HEK293T (cell line): ENCODE measurements around the gene REXO2.

Source experiments
- CTCF ChIA-PET: fragments of 350-600 bp; formaldehyde crosslinking; extraction: SDS; loops from one replicate; lab custom pipeline; 2021; ENCODE audit warnings: antibody characterized with exemption, inconsistent platforms; lab: Yijun Ruan, JAX
- POLR2A ChIA-PET: fragments of 350-600 bp; formaldehyde crosslinking; extraction: SDS; loops from one replicate; lab custom pipeline; 2020; ENCODE audit warnings: antibody characterized with exemption, inconsistent platforms; lab: Yijun Ruan, JAX
- DNase-seq: peaks from one replicate; pipeline ENCODE4 v3.0.0; 2012; ENCODE audit warnings: mixed read lengths; ENCODE audit errors: extremely low spot score
- ARNT ChIP-seq: fragments of 450-650 bp; IDR thresholded peaks from 2 replicates; pipeline ENCODE4 v1.6.1; 2017; ENCODE audit warnings: mild to moderate bottlenecking
- BHLHE40 ChIP-seq: fragments of 450-650 bp; IDR thresholded peaks from 2 replicates; pipeline ENCODE4 v1.6.1; 2016; ENCODE audit warnings: mild to moderate bottlenecking, moderate library complexity, borderline replicate concordance
- CTBP1 ChIP-seq: fragments of 450-650 bp; IDR thresholded peaks from 2 replicates; pipeline ENCODE4 v1.6.1; 2016; ENCODE audit warnings: borderline replicate concordance
- ELF4 ChIP-seq: fragments of 450-650 bp; IDR thresholded peaks from 2 replicates; pipeline ENCODE4 v1.6.1; 2017; ENCODE audit warnings: antibody characterized with exemption
- FOXA1 ChIP-seq: fragments of 450-650 bp; IDR thresholded peaks from 2 replicates; pipeline ENCODE4 v1.6.1; 2016; ENCODE audit warnings: mild to moderate bottlenecking
- FOXK2 ChIP-seq: fragments of 450-650 bp; IDR thresholded peaks from 2 replicates; pipeline ENCODE4 v1.6.1; 2016; ENCODE audit warnings: mild to moderate bottlenecking
- FOXM1 ChIP-seq: fragments of 450-650 bp; IDR thresholded peaks from 2 replicates; pipeline ENCODE4 v1.6.1; 2017; ENCODE audit warnings: mild to moderate bottlenecking, borderline replicate concordance
- HDGF ChIP-seq: fragments of 450-650 bp; IDR thresholded peaks from 2 replicates; pipeline ENCODE4 v1.6.1; 2017; ENCODE audit warnings: antibody characterized with exemption, borderline replicate concordance
- L3MBTL2 ChIP-seq: fragments of 450-650 bp; conservative IDR thresholded peaks from 2 replicates; pipeline ENCODE4 v1.6.1; 2016; ENCODE audit warnings: mild to moderate bottlenecking
- LEF1 ChIP-seq: fragments of 450-650 bp; IDR thresholded peaks from 2 replicates; pipeline ENCODE4 v1.6.1; 2017; ENCODE audit warnings: mild to moderate bottlenecking, borderline replicate concordance
- NFRKB ChIP-seq: fragments of 450-650 bp; IDR thresholded peaks from 2 replicates; pipeline ENCODE4 v1.6.1; 2016; ENCODE audit warnings: mild to moderate bottlenecking, moderate library complexity
- SP1 ChIP-seq: fragments of 450-650 bp; IDR thresholded peaks from 2 replicates; pipeline ENCODE4 v1.6.1; 2017
- SUZ12 ChIP-seq: fragments of 450-650 bp; IDR thresholded peaks from 2 replicates; pipeline ENCODE4 v1.6.1; 2016; ENCODE audit warnings: mild to moderate bottlenecking
- TARDBP ChIP-seq: fragments of 450-650 bp; IDR thresholded peaks from 2 replicates; pipeline ENCODE4 v1.6.1; 2016
- ZNF384 ChIP-seq: fragments of 450-650 bp; IDR thresholded peaks from 2 replicates; pipeline ENCODE4 v1.6.1; 2016
- TF ChIP-seq, protein P1 (sequence below): fragments of 450-650 bp; IDR thresholded peaks from 2 replicates; pipeline ENCODE4 v1.6.1; 2016

The REXO2 gene

DNA sequence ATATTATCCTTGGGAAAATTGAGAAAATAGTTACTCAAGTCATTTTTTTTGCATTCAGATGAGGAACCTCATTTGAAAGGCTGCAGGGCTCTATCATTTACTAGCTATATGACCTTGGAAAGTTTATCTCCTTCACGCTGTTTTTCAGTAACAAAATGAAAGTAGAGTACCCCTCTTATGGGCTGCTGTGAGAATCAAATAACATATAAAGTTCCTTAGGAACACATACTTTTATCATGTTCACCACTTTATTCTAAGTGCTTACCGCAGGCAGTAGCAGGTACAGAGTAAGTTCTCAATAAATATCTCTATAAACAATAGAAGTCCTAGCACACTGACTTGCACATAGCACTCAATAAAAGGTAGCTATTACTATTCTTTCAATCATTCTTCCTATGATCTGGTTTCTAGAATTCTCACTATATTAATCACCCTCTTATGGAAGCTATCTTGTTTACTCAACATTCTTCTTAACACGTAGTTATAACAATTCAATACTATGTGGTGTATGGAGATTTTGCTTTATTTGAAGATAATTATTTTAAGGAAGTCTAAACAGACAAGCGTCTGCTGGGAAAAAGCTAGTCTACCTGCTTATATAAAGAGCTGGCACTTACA lies 40.9 kb upstream of the REXO2 start:
- TF ChIP-seq SUZ12 (no peak), CTBP1 (peak; percentile 38; the same call in 1 of the 2 replicates)
- TF ChIP-seq, protein P1, sequence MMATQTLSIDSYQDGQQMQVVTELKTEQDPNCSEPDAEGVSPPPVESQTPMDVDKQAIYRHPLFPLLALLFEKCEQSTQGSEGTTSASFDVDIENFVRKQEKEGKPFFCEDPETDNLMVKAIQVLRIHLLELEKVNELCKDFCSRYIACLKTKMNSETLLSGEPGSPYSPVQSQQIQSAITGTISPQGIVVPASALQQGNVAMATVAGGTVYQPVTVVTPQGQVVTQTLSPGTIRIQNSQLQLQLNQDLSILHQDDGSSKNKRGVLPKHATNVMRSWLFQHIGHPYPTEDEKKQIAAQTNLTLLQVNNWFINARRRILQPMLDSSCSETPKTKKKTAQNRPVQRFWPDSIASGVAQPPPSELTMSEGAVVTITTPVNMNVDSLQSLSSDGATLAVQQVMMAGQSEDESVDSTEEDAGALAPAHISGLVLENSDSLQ, result 0 out of 2 replicates have a peak, but pooled peaks have one; percentile 7
- CTCF ChIA-PET, result interaction anchor here (1.3 kb wide), 1 partner anchor 19 kb away, joined by 3 read pairs; no protein-coding TSS in a partner anchor
- POLR2A ChIA-PET, result interaction anchor here (1.0 kb wide), 1 partner anchor 41 kb away, joined by 3 read pairs; the partner anchor contains the start of gene REXO2
- DNase-seq, result no peak

DNA sequence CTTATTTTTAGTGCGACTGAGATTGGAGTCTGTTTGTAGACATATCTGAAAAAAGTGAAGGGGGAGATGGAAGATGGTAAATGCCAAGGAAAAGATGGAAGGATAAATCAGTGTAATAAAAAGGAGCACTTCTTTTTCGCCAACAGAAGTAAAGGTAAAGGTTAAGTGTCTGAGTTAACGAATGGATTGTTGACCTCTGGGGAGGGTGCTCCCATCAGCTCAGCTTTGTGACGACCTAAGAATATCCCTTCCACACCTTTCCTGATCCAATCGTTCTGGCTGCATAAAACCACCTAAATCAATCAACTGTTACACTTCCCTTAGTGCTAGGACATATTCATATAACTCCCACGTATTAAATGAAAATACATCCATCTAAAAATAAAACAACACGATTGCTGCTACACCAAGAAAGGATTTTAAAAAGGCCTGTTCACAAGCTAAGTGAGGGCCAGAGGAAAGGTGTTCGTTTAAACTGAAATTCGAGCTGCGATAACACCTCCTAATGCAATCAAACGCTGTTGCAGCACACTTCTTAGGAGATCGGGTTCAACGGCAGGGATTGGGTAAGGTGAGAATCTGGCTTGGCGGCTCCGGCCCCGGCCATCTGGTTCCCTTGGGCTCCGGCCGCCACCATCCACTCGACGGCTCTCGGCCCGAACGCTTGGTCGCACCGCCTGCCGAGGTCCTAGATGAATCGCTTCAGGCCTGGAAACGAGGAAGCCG lies 39.6 kb upstream of the REXO2 start:
- DNase-seq, result no peak
- TF ChIP-seq L3MBTL2 (peak; percentile 89), ELF4 (no peak)
- ChIA-PET POLR2A (interaction anchor here (1.0 kb wide), 1 partner anchor 39 kb away, joined by 3 read pairs; the partner anchor contains the start of gene REXO2), CTCF (interaction anchor here (1.3 kb wide), 1 partner anchor 59 kb away, joined by 5 read pairs; no protein-coding TSS in a partner anchor)

DNA sequence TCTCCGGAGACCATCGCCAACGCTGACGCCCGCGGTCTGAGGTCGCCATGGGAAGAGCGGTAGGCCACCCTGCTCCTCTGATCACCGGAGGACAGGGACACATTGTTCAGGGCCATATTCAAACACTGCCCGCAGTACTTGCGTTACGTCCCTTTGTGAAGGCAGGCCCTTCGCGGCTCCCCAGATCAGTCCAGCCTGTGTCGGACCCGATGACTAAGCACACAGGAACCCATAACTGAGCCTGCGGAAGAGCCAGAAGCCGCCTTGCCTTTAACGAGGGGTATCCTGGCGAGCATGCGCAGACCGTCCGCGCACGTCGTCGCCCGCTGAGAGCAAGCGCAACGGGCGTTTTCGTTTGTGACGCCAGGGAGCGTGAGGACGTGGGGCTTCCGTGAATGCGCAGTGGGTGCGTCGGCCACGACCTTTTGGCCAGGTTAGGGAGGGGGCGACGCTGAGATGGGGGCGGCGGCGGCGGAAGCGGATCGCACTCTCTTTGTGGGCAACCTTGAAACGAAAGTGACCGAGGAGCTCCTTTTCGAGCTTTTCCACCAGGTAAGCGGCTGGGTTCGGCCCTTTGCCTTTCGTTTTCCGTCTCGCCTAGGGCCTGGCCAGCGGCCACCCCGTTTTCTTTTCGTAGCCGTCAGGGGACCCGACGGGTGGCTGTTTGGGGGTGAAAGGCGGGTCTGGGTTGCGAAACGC lies 38.9 kb upstream of the REXO2 start, which contains the start of the genes C11orf71 and RBM7:
Gene C11orf71 (minus strand): TSS at position 296 of the 699 bp plus-strand sequence. CDS start 180 bp downstream, at position 116.
Gene RBM7 (plus strand): TSS at position 451 of the 699 bp plus-strand sequence. CDS start 6 bp downstream, at position 457.
- ChIA-PET CTCF (interaction anchor here (1.3 kb wide), 1 partner anchor 60 kb away, joined by 5 read pairs; no protein-coding TSS in a partner anchor), POLR2A (no interaction called here)
- DNase-seq, result peak; percentile 90

DNA sequence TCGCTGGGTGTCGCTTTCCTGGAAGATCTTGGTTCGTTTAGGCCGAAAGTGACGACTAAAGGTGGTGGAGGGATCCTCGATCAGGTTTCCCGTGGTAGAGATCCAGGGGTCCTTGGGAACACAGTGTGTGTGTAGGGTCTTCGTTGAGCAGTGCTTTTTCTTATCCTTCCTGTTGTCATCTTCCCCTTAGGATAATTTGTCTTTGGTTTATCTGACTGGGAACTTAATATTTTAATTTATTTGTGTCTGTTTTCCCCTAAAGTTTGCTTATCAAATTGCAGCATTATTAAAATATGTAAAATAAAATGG lies 38.4 kb upstream of the REXO2 start:
- DNase-seq, result no peak
- ChIA-PET CTCF (interaction anchor here (1.3 kb wide), 1 partner anchor 61 kb away, joined by 5 read pairs; no protein-coding TSS in a partner anchor), POLR2A (no interaction called here)
- no peak for TF ChIP-seq FOXA1
- TF ChIP-seq SP1, result no peak
- TF ChIP-seq ELF4, result no peak
- no peak for TF ChIP-seq NFRKB

More for the DNA sequence above, 38.9 kb upstream of the REXO2 start, which contains the start of the genes C11orf71 and RBM7:
- TF ChIP-seq SUZ12 (no peak), FOXK2 (no peak), L3MBTL2 (peak; percentile 61)

DNA sequence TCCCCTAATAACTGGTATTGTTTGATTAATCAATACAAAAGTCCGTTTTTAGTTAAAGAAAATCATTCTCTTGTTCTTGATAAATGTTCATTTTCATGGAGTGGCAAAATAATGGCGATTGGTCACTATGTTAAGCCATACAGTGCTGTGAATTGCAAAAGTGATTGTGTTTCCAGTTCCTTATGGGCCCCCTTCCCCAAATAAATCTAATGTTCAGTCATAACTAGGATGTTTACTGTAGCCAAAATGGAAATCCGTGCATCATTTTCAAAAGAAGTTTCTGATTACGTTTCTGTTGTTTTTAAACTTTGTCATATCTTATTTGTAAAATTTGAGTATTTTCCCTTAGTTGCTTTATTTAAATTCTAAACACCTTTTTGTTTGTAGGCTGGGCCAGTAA lies 38.0 kb upstream of the REXO2 start:
- CTCF ChIA-PET, result no interaction called here
- no peak for DNase-seq
- POLR2A ChIA-PET, result interaction anchor here (1.1 kb wide), 1 partner anchor 38 kb away, joined by 3 read pairs; the partner anchor contains the start of gene REXO2
- TF ChIP-seq TARDBP (no peak), ZNF384 (no peak), BHLHE40 (no peak)

DNA sequence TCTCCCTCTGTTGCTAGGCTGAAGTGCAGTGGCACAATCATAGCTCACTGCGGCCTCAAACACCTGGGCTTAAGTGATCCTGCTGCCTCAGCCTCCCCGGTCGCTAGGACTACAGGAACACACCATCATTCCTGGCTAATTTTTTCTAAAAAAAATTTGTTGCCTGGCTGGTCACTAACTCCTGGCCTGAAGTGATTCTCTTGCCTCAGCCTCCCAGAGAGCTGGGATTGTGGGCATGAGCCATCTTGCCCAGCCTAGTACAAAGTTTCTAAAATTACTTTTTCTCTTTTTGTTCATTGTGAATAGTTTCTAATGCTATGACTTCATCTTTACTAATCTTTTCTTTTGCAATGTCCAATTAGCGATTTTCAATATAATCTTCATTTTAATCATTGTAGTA lies 26.3 kb upstream of the REXO2 start:
- CTCF ChIA-PET, result interaction anchor here (0.6 kb wide), 1 partner anchor 479 kb away, joined by 3 read pairs; no protein-coding TSS in a partner anchor
- TF ChIP-seq FOXK2, result no peak
- TF ChIP-seq BHLHE40, result no peak
- TF ChIP-seq ARNT, result no peak
- TF ChIP-seq LEF1, result no peak
- no peak for TF ChIP-seq CTBP1
- TF ChIP-seq SUZ12, result no peak
- TF ChIP-seq ZNF384, result no peak
- no peak for TF ChIP-seq L3MBTL2
- no peak for TF ChIP-seq NFRKB
- TF ChIP-seq ELF4, result no peak
- TF ChIP-seq, protein P1, result no peak
- no peak for TF ChIP-seq FOXM1
- no peak for TF ChIP-seq SP1
- no peak for TF ChIP-seq TARDBP
- no peak for TF ChIP-seq HDGF
- no peak for TF ChIP-seq FOXA1
- no peak for DNase-seq
- POLR2A ChIA-PET, result interaction anchor here (1.8 kb wide), 1 partner anchor 9 kb away, joined by 4 read pairs; no protein-coding TSS in a partner anchor

DNA sequence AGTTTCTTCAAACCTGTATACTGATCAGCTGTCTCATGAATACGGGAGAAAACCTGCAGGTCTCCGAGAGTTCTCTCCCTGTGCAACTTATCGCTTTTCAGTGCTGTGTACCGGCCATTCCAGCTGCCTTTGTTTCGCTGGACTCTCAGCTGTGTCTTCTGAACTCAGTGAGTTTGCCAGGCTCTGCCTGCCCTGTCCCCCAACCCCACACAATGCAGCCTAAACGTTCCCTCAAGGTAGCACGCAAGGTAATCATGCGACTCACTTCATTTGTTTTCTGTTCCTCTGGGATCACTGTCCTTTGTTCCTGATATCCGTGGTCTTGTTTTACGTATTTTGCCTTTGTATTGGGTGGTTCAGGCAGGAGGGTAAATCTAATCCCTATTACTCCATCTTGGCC lies 25.3 kb upstream of the REXO2 start:
- POLR2A ChIA-PET, result no interaction called here
- CTCF ChIA-PET, result no interaction called here
- no peak for DNase-seq
- TF ChIP-seq, protein P1, result no peak
- TF ChIP-seq TARDBP (no peak), ARNT (no peak), SUZ12 (no peak), CTBP1 (no peak), NFRKB (no peak), FOXK2 (no peak), L3MBTL2 (no peak), HDGF (no peak), ZNF384 (no peak), FOXA1 (no peak), ELF4 (no peak), SP1 (no peak), FOXM1 (no peak), BHLHE40 (no peak), LEF1 (no peak)
